WTC11 (cell line): Measurements from ENCODE around the gene FGA. TPM values are rescaled to one million over a fixed set of nuclear protein-coding genes. Genes with fewer than 3 reads are reported as not detected.

Experiments used
- ATAC-seq: fragments of 200-7000 bp; cut with Tn5 transposase; 2 replicates; pipeline ENCODE4 v1.10.0; 2021; ENCODE audit warnings: mild to moderate bottlenecking, moderate library complexity
- CTCF ChIA-PET: fragments of 300-600 bp; sonication (Branson Sonifier 250); formaldehyde crosslinking; loops from one replicate; lab custom pipeline; 2021; ENCODE audit warnings: antibody characterized with exemption; lab: Charles Lee
- POLR2A ChIA-PET: fragments of 350-600 bp; sonication (Branson Sonifier 250); formaldehyde crosslinking; loops from one replicate; lab custom pipeline; 2021; ENCODE audit warnings: antibody characterized with exemption; lab: Charles Lee
- DNase-seq: peaks from one replicate; pipeline ENCODE4 v3.0.0; 2021; ENCODE audit warnings: low spot score
- H3K27ac Mint-ChIP-seq: 2 replicates; pipeline ENCODE4 v1.8.0; 2021; ENCODE audit warnings: mixed read lengths
- H3K27me3 Mint-ChIP-seq: 2 replicates; pipeline ENCODE4 v1.8.0; 2021; ENCODE audit warnings: low read depth, mild to moderate bottlenecking, moderate library complexity, mixed read lengths
- H3K36me3 Mint-ChIP-seq: 2 replicates; pipeline ENCODE4 v1.8.0; 2021; ENCODE audit warnings: mixed read lengths
- H3K4me1 Mint-ChIP-seq: 2 replicates; pipeline ENCODE4 v1.8.0; 2022; ENCODE audit warnings: mixed read lengths
- H3K4me3 Mint-ChIP-seq: 2 replicates; pipeline ENCODE4 v1.8.0; 2021; ENCODE audit warnings: mild to moderate bottlenecking, moderate library complexity, mixed read lengths
- H3K9me3 Mint-ChIP-seq: 2 replicates; pipeline ENCODE4 v1.8.0; 2021; ENCODE audit warnings: mixed read lengths
- ATF1 ChIP-seq: sonication (generic); formaldehyde crosslinking; IDR thresholded peaks from 2 replicates; pipeline ENCODE4 v1.8.1; 2023; ENCODE audit warnings: mild to moderate bottlenecking, moderate library complexity, missing genetic modification reagents
- CREB1 ChIP-seq: sonication (generic); formaldehyde crosslinking; IDR thresholded peaks from 2 replicates; pipeline ENCODE4 v1.8.0; 2023; ENCODE audit warnings: mild to moderate bottlenecking, missing genetic modification reagents
- CTCF ChIP-seq: fragments of 200-600 bp; IDR thresholded peaks from 2 replicates; pipeline ENCODE4 v1.8.0; 2022; ENCODE audit warnings: antibody characterized with exemption
- ERG ChIP-seq: fragments of 250-450 bp; sonication (Bioruptor Pico); IDR thresholded peaks from 2 replicates; pipeline ENCODE4 v1.8.0; 2021; ENCODE audit warnings: mild to moderate bottlenecking
- FOXP1 ChIP-seq: sonication (generic); formaldehyde crosslinking; IDR thresholded peaks from 2 replicates; pipeline ENCODE4 v1.8.0; 2022; ENCODE audit warnings: missing genetic modification reagents, mild to moderate bottlenecking, moderate library complexity, borderline replicate concordance
- FOXP4 ChIP-seq: sonication (generic); formaldehyde crosslinking; IDR thresholded peaks from 2 replicates; pipeline ENCODE4 v1.8.0; 2022; ENCODE audit warnings: mild to moderate bottlenecking, missing genetic modification reagents
- HMGA2 ChIP-seq: fragments of 250-450 bp; sonication (Bioruptor Pico); IDR thresholded peaks from 2 replicates; pipeline ENCODE4 v1.4.0; 2021; ENCODE audit warnings: mild to moderate bottlenecking, moderate library complexity
- MLX ChIP-seq: sonication (generic); formaldehyde crosslinking; IDR thresholded peaks from 2 replicates; pipeline ENCODE4 v1.8.1; 2023; ENCODE audit warnings: mild to moderate bottlenecking, missing genetic modification reagents, moderate library complexity
- NFYB ChIP-seq: sonication (generic); formaldehyde crosslinking; conservative IDR thresholded peaks from 2 replicates; pipeline ENCODE4 v1.8.0; 2022; ENCODE audit warnings: low read depth, missing genetic modification reagents
- NR2C2 ChIP-seq: sonication (generic); formaldehyde crosslinking; IDR thresholded peaks from 2 replicates; pipeline ENCODE4 v1.8.0; 2022; ENCODE audit warnings: mild to moderate bottlenecking, missing genetic modification reagents
- OVOL2 ChIP-seq: fragments of 250-450 bp; sonication (Bioruptor Pico); IDR thresholded peaks from 2 replicates; pipeline ENCODE4 v1.9.0; 2021; ENCODE audit warnings: mild to moderate bottlenecking, borderline replicate concordance
- PREB ChIP-seq: sonication (generic); formaldehyde crosslinking; IDR thresholded peaks from 2 replicates; pipeline ENCODE4 v1.8.1; 2022; ENCODE audit warnings: mild to moderate bottlenecking, missing genetic modification reagents, moderate library complexity, borderline replicate concordance
- RORB ChIP-seq: fragments of 250-450 bp; sonication (Bioruptor Pico); IDR thresholded peaks from 2 replicates; pipeline ENCODE4 v1.9.0; 2021; ENCODE audit warnings: mild to moderate bottlenecking
- SOX15 ChIP-seq: fragments of 250-450 bp; sonication (Bioruptor Pico); IDR thresholded peaks from 2 replicates; pipeline ENCODE4 v1.9.0; 2021; ENCODE audit warnings: mild to moderate bottlenecking
- TEAD4 ChIP-seq: sonication (generic); formaldehyde crosslinking; IDR thresholded peaks from 2 replicates; pipeline ENCODE4 v1.8.0; 2022; ENCODE audit warnings: mild to moderate bottlenecking, missing genetic modification reagents
- TP53 ChIP-seq: sonication (generic); formaldehyde crosslinking; IDR thresholded peaks from 2 replicates; pipeline ENCODE4 v1.8.1; 2023; ENCODE audit warnings: mild to moderate bottlenecking, missing genetic modification reagents
- ZNF317 ChIP-seq: sonication (generic); formaldehyde crosslinking; IDR thresholded peaks from 2 replicates; pipeline ENCODE4 v1.8.1; 2023; ENCODE audit warnings: low read depth, mild to moderate bottlenecking, moderate library complexity, missing genetic modification reagents, borderline replicate concordance
- total RNA-seq: library from RNA; stranded (reverse); gene quantifications from 3 replicates; pipeline ENCODE4 v1.2.3, GENCODE V29; 2021

The FGA gene
- total RNA-seq, 1 experiment from 2014 or later: 3.2 TPM

- no peak for TF ChIP-seq PREB (CRISPR knock-in tag)
Measured at GRCh38 chr4:154616287-154616686, 25.7 kb upstream of the FGA start (continued).

GRCh38 chr4:154615211-154615610 is 24.7 kb upstream of the FGA start:
- ATAC-seq: no peak
- CTCF ChIA-PET: interaction anchor here (3.9 kb wide), 1 partner anchor 56 kb away, joined by 23 read pairs; no protein-coding TSS in a partner anchor

GRCh38 chr4:154614306-154614705 is 23.8 kb upstream of the FGA start:
- no peak overlapping the region for H3K4me3 Mint-ChIP-seq
- H3K27ac Mint-ChIP-seq: no peak overlapping the region
- ATAC-seq (no peak), DNase-seq (no peak)
- ChIA-PET CTCF (interaction anchor here (3.9 kb wide), 1 partner anchor 55 kb away, joined by 23 read pairs; no protein-coding TSS in a partner anchor), POLR2A (no interaction called here)
- peaks cover 14% of the 10 kb centered on the region for H3K4me1 Mint-ChIP-seq
- H3K9me3 Mint-ChIP-seq: no peaks in the 10 kb centered on the region
- no peak for TF ChIP-seq SOX15 (CRISPR knock-in tag)
- no peak for TF ChIP-seq ZNF317
- no peak for TF ChIP-seq FOXP4
- no peak for TF ChIP-seq CREB1
- no peak for TF ChIP-seq CTCF
- no peak for TF ChIP-seq NR2C2 (CRISPR knock-in tag)
- no peak for TF ChIP-seq RORB (CRISPR knock-in tag)
- TF ChIP-seq MLX (CRISPR knock-in tag): no peak
- TF ChIP-seq TEAD4 (CRISPR knock-in tag): no peak
- TF ChIP-seq TP53 (CRISPR knock-in tag): no peak
- H3K36me3 Mint-ChIP-seq: no peaks in the 10 kb centered on the region
- no peaks in the 10 kb centered on the region; the same call in 1 of the 2 replicates for H3K27me3 Mint-ChIP-seq

More at GRCh38 chr4:154615211-154615610, 24.7 kb upstream of the FGA start:
- H3K27ac Mint-ChIP-seq: no peak overlapping the region
- DNase-seq: no peak
- H3K4me3 Mint-ChIP-seq: no peak overlapping the region
- TF ChIP-seq OVOL2 (CRISPR knock-in tag) (no peak), ATF1 (CRISPR knock-in tag) (no peak), FOXP1 (CRISPR knock-in tag) (no peak), HMGA2 (CRISPR knock-in tag) (no peak), ERG (CRISPR knock-in tag) (no peak), NFYB (no peak)
- no peaks in the 10 kb centered on the region for H3K36me3 Mint-ChIP-seq
- peaks cover 15% of the 10 kb centered on the region for H3K4me1 Mint-ChIP-seq
- POLR2A ChIA-PET: no interaction called here
- no peaks in the 10 kb centered on the region for H3K9me3 Mint-ChIP-seq
- H3K27me3 Mint-ChIP-seq: no peaks in the 10 kb centered on the region; the same call in 1 of the 2 replicates
